HUES64 (cell line): ENCODE data around the gene LIPH.
"Not testable (repeated sequence)": the region's sequence is repeated elsewhere in the genome, so short reads cannot be mapped to it uniquely, and the experiment has no call there.

Experiments
- H3K27ac ChIP-seq: 2 replicates; pipeline ENCODE4 v1.7.0; 2013; ENCODE audit warnings: low read depth, low read length, inconsistent platforms
- H3K27me3 ChIP-seq: 2 replicates; pipeline ENCODE4 v1.6.1; 2013; ENCODE audit warnings: mild to moderate bottlenecking, low read length; ENCODE audit not compliant: insufficient read depth
- H3K36me3 ChIP-seq: 2 replicates; pipeline ENCODE4 v1.6.1; 2013; ENCODE audit warnings: mild to moderate bottlenecking, low read length; ENCODE audit not compliant: insufficient read depth
- H3K4me1 ChIP-seq: 2 replicates; pipeline ENCODE4 v1.6.1; 2013; ENCODE audit warnings: mild to moderate bottlenecking, low read length, moderate library complexity; ENCODE audit not compliant: insufficient read depth
- H3K4me3 ChIP-seq: 2 replicates; pipeline ENCODE4 v1.5.1; 2013; ENCODE audit warnings: mild to moderate bottlenecking, low read length, moderate library complexity
- H3K9ac ChIP-seq: 2 replicates; pipeline ENCODE4 v1.6.1; 2013; ENCODE audit warnings: mild to moderate bottlenecking, low read depth, low read length
- H3K9me3 ChIP-seq: 2 replicates; pipeline ENCODE4 v1.6.1; 2013; ENCODE audit warnings: low read depth, low read length; ENCODE audit not compliant: insufficient read depth
- WGBS: fragments of 150-250, 120-280 bp; methylation state at CpG from one replicate; pipeline ENCODE4 v1.1.7; 2013; ENCODE audit warnings: missing lambda C conversion rate; 5-methylcytosine and 5-hydroxymethylcytosine counted together

LIPH gene

GRCh38 chr3:185486394-185486793, 66.0 kb downstream of the LIPH start:
- Histone ChIP-seq H3K27me3 (no peaks in the 10 kb centered on the region), H3K4me3 (no peak overlapping the region), H3K4me1 (no peaks in the 10 kb centered on the region), H3K27ac (no peak overlapping the region), H3K9ac (no peak overlapping the region), H3K9me3 (no peaks in the 10 kb centered on the region), H3K36me3 (peaks cover 16% of the 10 kb centered on the region)
- 96% methylated on average over 5 of the region's 5 CpGs for WGBS

- Histone ChIP-seq H3K27ac (no peak overlapping the region), H3K4me3 (no peak overlapping the region), H3K9ac (no peak overlapping the region), H3K9me3 (no peaks in the 10 kb centered on the region), H3K27me3 (no peaks in the 10 kb centered on the region), H3K4me1 (no peaks in the 10 kb centered on the region), H3K36me3 (no peaks in the 10 kb centered on the region)
- WGBS, result 89% methylated on average over 3 of the region's 3 CpGs
Measured at GRCh38 chr3:185484296-185484695, 68.1 kb downstream of the LIPH start.

- no peaks in the 10 kb centered on the region for H3K9me3 ChIP-seq
- no peak overlapping the region for H3K4me3 ChIP-seq
- WGBS, result no CpG with 5 or more reads among the region's 2 CpGs
- H3K9ac ChIP-seq, result no peak overlapping the region
- no peaks in the 10 kb centered on the region for H3K4me1 ChIP-seq
- no peaks in the 10 kb centered on the region for H3K36me3 ChIP-seq
- H3K27ac ChIP-seq, result no peak overlapping the region
- no peaks in the 10 kb centered on the region for H3K27me3 ChIP-seq
Measured at GRCh38 chr3:185479373-185479945, 72.9 kb downstream of the LIPH start.

- Histone ChIP-seq H3K9me3 (no peaks in the 10 kb centered on the region), H3K27me3 (no peaks in the 10 kb centered on the region), H3K4me1 (no peaks in the 10 kb centered on the region), H3K4me3 (no peak overlapping the region), H3K27ac (no peak overlapping the region), H3K9ac (no peak overlapping the region), H3K36me3 (no peaks in the 10 kb centered on the region)
- WGBS, result 78% methylated on average over 3 of the region's 3 CpGs
Measured at GRCh38 chr3:185477316-185477715, 75.1 kb downstream of the LIPH start.

GRCh38 chr3:185474922-185475321, 77.5 kb downstream of the LIPH start:
- not testable (repeated sequence) for H3K9me3 ChIP-seq, H3K4me3 ChIP-seq, H3K27me3 ChIP-seq, H3K27ac ChIP-seq, H3K36me3 ChIP-seq, H3K9ac ChIP-seq, H3K4me1 ChIP-seq
- WGBS, result 91% methylated on average over 5 of the region's 6 CpGs

DNA sequence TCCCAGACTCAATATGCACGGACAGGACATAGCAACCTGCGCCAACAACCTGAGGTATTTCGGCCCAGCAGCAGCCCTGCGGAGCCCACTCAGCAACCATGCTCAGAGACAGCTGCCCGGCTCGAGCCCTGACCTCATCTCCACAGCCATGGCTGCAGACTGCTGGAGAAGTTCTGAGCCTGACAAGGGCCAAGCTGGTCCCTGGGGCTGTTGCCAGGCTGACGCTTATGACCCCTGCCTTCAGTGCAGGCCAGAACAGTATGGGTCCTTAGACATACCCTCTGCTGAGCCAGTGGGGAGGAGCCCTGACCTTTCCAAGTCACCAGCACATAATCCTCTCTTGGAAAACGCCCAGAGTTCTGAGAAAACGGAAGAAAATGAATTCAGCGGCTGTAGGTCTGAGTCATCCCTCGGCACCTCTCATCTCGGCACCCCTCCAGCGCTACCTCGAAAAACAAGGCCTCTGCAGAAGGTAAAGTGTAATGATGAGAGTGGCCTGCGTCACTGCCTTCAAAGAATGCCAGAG, 79.0 kb downstream of the LIPH start:
- 93% methylated on average over 15 of the region's 15 CpGs for WGBS
- Histone ChIP-seq H3K4me3 (no peak overlapping the region), H3K36me3 (no peaks in the 10 kb centered on the region), H3K27ac (no peak overlapping the region), H3K9me3 (no peaks in the 10 kb centered on the region), H3K27me3 (no peaks in the 10 kb centered on the region), H3K4me1 (peaks cover 8% of the 10 kb centered on the region; the same call in 1 of the 2 replicates), H3K9ac (no peak overlapping the region)

GRCh38 chr3:185470323-185470722, 82.1 kb downstream of the LIPH start:
- H3K4me1 ChIP-seq, result peaks cover 8% of the 10 kb centered on the region; the same call in 1 of the 2 replicates
- no peak overlapping the region for H3K27ac ChIP-seq

DNA sequence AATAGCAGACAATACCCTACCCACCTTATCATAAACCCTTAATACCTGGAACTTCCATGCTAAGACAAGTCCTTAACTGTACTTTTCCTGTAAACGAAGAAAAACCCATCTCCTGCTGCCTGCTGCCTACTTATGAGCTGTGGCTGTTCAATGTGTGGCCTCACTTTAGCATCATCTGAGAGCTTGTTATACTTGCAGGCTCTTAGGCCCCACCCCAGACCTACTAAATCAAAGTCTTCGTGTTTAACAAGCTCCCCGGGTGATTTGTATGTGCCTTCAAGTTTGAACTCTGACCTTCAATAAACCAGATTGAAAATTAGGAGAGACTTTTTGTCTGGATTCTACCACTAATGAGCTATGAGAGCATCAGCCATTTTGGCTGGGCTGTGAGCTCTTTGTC, 82.8 kb downstream of the LIPH start:
- H3K27me3 ChIP-seq, result no peaks in the 10 kb centered on the region
- peaks cover 8% of the 10 kb centered on the region; the same call in 1 of the 2 replicates for H3K4me1 ChIP-seq
- H3K4me3 ChIP-seq, result no peak overlapping the region
- H3K27ac ChIP-seq, result no peak overlapping the region
- WGBS, result 88% methylated on average over 3 of the region's 3 CpGs
- peaks cover 2% of the 10 kb centered on the region; the same call in 1 of the 2 replicates for H3K36me3 ChIP-seq
- H3K9me3 ChIP-seq, result no peaks in the 10 kb centered on the region
- H3K9ac ChIP-seq, result no peak overlapping the region

More at GRCh38 chr3:185470323-185470722, 82.1 kb downstream of the LIPH start:
- Histone ChIP-seq H3K27me3 (no peaks in the 10 kb centered on the region), H3K36me3 (peaks cover 2% of the 10 kb centered on the region; the same call in 1 of the 2 replicates), H3K9ac (no peak overlapping the region), H3K9me3 (no peaks in the 10 kb centered on the region), H3K4me3 (no peak overlapping the region)
- 26% methylated on average over 3 of the region's 3 CpGs for WGBS

DNA sequence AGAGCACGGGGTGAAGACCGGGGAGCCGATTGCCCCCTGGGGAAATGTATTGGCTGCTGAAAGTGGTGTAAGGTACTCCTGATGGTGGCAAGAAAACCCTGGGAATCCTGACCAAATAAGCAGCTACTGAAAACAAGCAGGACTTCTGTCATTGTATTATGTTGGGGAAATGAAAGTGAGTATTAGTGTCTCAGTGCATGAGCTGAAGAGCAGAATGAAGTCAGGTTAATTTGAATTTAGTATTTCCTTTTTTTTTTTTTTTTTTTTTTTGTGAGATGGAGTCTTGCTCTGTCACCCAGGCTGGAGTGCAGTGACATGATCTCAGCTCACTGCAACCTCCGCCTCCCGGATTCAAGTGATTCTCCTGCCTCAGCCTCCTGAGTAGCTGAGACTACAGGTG, 86.3 kb downstream of the LIPH start:
- H3K4me3 ChIP-seq, H3K9me3 ChIP-seq: not testable (repeated sequence)

GRCh38 chr3:185465471-185465870, 86.9 kb downstream of the LIPH start:
- Histone ChIP-seq H3K9me3 (no peaks in the 10 kb centered on the region), H3K9ac (no peak overlapping the region), H3K27me3 (no peaks in the 10 kb centered on the region), H3K4me3 (no peak overlapping the region), H3K36me3 (peaks cover 2% of the 10 kb centered on the region; the same call in 1 of the 2 replicates), H3K4me1 (peaks cover 4% of the 10 kb centered on the region; the same call in 1 of the 2 replicates), H3K27ac (no peak overlapping the region)
- 97% methylated on average over 9 of the region's 9 CpGs for WGBS

More for the DNA sequence above, 86.3 kb downstream of the LIPH start:
- not testable (repeated sequence) for H3K27me3 ChIP-seq, H3K4me1 ChIP-seq, H3K27ac ChIP-seq, H3K9ac ChIP-seq, H3K36me3 ChIP-seq
- WGBS, result 93% methylated on average over 5 of the region's 5 CpGs

DNA sequence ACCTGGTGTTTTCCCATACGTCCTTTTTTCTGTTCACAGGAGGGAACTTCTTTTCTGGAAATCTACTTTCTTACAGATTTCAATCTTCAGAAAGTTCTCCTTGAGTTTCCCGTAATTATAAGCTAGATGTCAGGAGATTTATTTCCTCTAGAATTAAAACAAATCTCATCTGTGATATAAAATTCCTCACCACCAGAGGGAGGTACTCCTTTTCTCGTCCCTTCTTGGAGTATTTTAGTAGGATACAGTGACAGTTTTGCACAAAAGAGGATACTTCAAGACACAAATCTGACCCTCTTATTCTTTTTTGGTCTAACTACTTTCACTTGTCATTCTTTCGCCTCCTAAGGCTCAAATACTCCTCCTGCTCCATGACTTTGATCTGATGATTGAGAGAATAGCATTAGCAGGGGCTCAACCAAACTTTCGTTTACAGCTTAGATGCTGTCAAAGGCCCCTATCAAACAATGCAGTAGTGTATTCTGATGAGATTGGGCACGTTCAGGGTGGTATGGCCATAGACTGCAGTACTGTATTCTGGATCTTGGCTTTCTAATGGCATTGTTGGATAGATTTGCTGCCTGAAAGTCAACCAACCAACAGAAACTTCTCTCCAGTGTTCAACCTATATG, 91.6 kb downstream of the LIPH start:
- Histone ChIP-seq H3K36me3 (no peaks in the 10 kb centered on the region), H3K4me1 (no peaks in the 10 kb centered on the region), H3K9me3 (no peaks in the 10 kb centered on the region), H3K27me3 (no peaks in the 10 kb centered on the region), H3K9ac (no peak overlapping the region), H3K27ac (no peak overlapping the region), H3K4me3 (no peak overlapping the region)
- WGBS, result 79% methylated on average over 4 of the region's 6 CpGs
